ENCODE data around the gene KCNJ16.

KCNJ16 gene

GRCh38 chr17:70107904-70108565, 33.0 kb downstream of the KCNJ16 start:
- no peak for DNase-seq (ENCODE audit: low read depth)
- no peak for TF ChIP-seq CTCF (IDR thresholded peaks at IDR 0.05; ENCODE audit: control insufficient read depth, extremely low read depth, insufficient read depth)

GRCh38 chr17:70109497-70109896, 34.5 kb downstream of the KCNJ16 start:
- H3K4me3 ChIP-seq (ENCODE audit: low read depth, low read length), result no peak overlapping the region
- no peak for DNase-seq (ENCODE audit: low read depth)
- no peak for TF ChIP-seq CTCF (IDR thresholded peaks at IDR 0.05; ENCODE audit: control insufficient read depth, extremely low read depth, insufficient read depth)

More at GRCh38 chr17:70107904-70108565, 33.0 kb downstream of the KCNJ16 start:
- no peak overlapping the region for H3K4me3 ChIP-seq (ENCODE audit: low read depth, low read length)

- no peak for TF ChIP-seq CTCF (IDR thresholded peaks at IDR 0.05; ENCODE audit: control insufficient read depth, extremely low read depth, insufficient read depth)
- no peak for DNase-seq (ENCODE audit: low read depth)
- H3K4me3 ChIP-seq (ENCODE audit: low read depth, low read length), result no peak overlapping the region
Measured at GRCh38 chr17:70110443-70110880, 35.4 kb downstream of the KCNJ16 start.

DNA sequence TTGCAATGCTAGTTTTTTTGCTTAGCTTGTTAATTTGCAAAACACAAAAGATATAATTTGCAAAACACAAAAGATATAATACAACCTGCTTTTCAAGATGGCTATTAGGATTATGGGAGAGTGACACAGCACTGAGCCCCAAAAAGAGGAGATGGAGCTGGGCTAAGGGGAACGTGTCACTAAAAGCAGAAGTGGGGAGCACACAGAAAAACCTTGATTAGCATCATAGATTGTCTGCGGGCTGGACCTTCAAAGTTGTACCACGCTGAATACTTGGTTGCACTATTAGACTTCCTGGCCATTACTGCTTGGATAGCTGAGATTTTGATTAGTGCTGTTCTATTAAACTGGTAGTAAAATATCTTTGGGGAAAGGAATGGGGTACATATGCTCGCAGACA, 36.2 kb downstream of the KCNJ16 start:
- DNase-seq (ENCODE audit: low read depth), result no peak
- H3K4me3 ChIP-seq (ENCODE audit: low read depth, low read length), result no peak overlapping the region
- TF ChIP-seq CTCF (IDR thresholded peaks at IDR 0.05; ENCODE audit: control insufficient read depth, extremely low read depth, insufficient read depth), result no peak

- no peak overlapping the region for H3K4me3 ChIP-seq (ENCODE audit: low read depth, low read length)
- no peak for TF ChIP-seq CTCF (IDR thresholded peaks at IDR 0.05; ENCODE audit: control insufficient read depth, extremely low read depth, insufficient read depth)
- no peak for DNase-seq (ENCODE audit: low read depth)
Measured at GRCh38 chr17:70114405-70114804, 39.4 kb downstream of the KCNJ16 start.

- no peak for DNase-seq (ENCODE audit: low read depth)
- TF ChIP-seq CTCF (IDR thresholded peaks at IDR 0.05; ENCODE audit: control insufficient read depth, extremely low read depth, insufficient read depth), result no peak
- no peak overlapping the region for H3K4me3 ChIP-seq (ENCODE audit: low read depth, low read length)
Measured at GRCh38 chr17:70115126-70115525, 40.1 kb downstream of the KCNJ16 start.

DNA sequence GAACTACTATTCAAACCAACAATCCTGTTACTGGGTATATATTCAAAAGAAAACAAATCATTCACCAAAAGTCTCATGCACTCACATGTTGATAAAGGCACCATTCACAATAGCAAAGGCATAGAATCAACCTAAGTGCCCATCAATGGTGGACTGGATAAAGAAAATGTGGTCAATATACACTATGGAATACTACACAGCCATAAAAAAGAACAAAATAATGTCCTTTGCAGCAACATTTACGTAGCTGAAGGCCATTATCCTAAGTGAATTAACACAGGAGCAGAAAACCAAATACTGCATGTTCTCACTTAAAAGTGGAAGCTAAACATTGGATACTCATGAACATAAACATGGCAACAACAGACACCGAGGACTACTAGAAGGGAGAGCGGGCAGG, 41.9 kb downstream of the KCNJ16 start:
- no peak overlapping the region for H3K4me3 ChIP-seq (ENCODE audit: low read depth, low read length)
- no peak for DNase-seq (ENCODE audit: low read depth)
- no peak for TF ChIP-seq CTCF (IDR thresholded peaks at IDR 0.05; ENCODE audit: control insufficient read depth, extremely low read depth, insufficient read depth)

Data from LNCaP clone FGC (cell line).